GM19035 (cell line): ENCODE measurements around the gene EPC2.
"Not testable (repeated sequence)": the region's sequence is repeated elsewhere in the genome, so short reads cannot be mapped to it uniquely, and the experiment has no call there.

Experiments used
- ATAC-seq: cut with Tn5 transposase; IDR thresholded peaks from one replicate; pipeline ENCODE4 v1.9.1; 2021; ENCODE audit not compliant: unreplicated experiment

The EPC2 gene

GRCh38 chr2:148670773-148671172, 26.2 kb downstream of the EPC2 start:
- ATAC-seq = no peak

GRCh38 chr2:148674063-148675020, 29.8 kb downstream of the EPC2 start:
- ATAC-seq = no peak

GRCh38 chr2:148675708-148676107, 31.2 kb downstream of the EPC2 start:
- ATAC-seq = no peak

- ATAC-seq = not testable (repeated sequence)
Observed at GRCh38 chr2:148678302-148679179, 34.0 kb downstream of the EPC2 start.

GRCh38 chr2:148680462-148680861, 35.9 kb downstream of the EPC2 start:
- no peak for ATAC-seq

GRCh38 chr2:148681443-148681842, 36.9 kb downstream of the EPC2 start:
- ATAC-seq = no peak

- ATAC-seq = not testable (repeated sequence)
Observed at GRCh38 chr2:148681862-148682261, 37.3 kb downstream of the EPC2 start.

GRCh38 chr2:148684507-148684906, 40.0 kb downstream of the EPC2 start:
- ATAC-seq = no peak

GRCh38 chr2:148687543-148687942, 43.0 kb downstream of the EPC2 start:
- no peak for ATAC-seq

GRCh38 chr2:148688011-148688410, 43.5 kb downstream of the EPC2 start:
- ATAC-seq = not testable (repeated sequence)

GRCh38 chr2:148696985-148697384, 52.4 kb downstream of the EPC2 start:
- no peak for ATAC-seq

GRCh38 chr2:148699830-148700229, 55.3 kb downstream of the EPC2 start:
- no peak for ATAC-seq

GRCh38 chr2:148701039-148701438, 56.5 kb downstream of the EPC2 start:
- no peak for ATAC-seq

- ATAC-seq = no peak
Observed at GRCh38 chr2:148701877-148702276, 57.3 kb downstream of the EPC2 start.

GRCh38 chr2:148702475-148702874, 57.9 kb downstream of the EPC2 start:
- ATAC-seq = no peak

- ATAC-seq = no peak
Observed at GRCh38 chr2:148704247-148704646, 59.7 kb downstream of the EPC2 start.

- no peak for ATAC-seq
Observed at GRCh38 chr2:148716378-148716920, 71.9 kb downstream of the EPC2 start.

GRCh38 chr2:148718039-148718438, 73.5 kb downstream of the EPC2 start:
- ATAC-seq = no peak

- no peak for ATAC-seq
Observed at GRCh38 chr2:148719195-148719749, 74.7 kb downstream of the EPC2 start.

GRCh38 chr2:148719941-148720436, 75.4 kb downstream of the EPC2 start:
- no peak for ATAC-seq

GRCh38 chr2:148720501-148721001, 76.0 kb downstream of the EPC2 start:
- no peak for ATAC-seq
